Testis (tissue), 2 donors: ENCODE data around the gene MSH5.

Source experiments
- POLR2A ChIP-seq: fragments of 450-650 bp; IDR thresholded peaks from one replicate; pipeline ENCODE4 v1.6.1; 2017; ENCODE audit warnings: antibody characterized with exemption, mild to moderate bottlenecking, moderate library complexity
- TF ChIP-seq, protein P1 (sequence below), 3 experiments: fragments of 450-650 bp in 2 of 3; fragments of 200-600 bp in 1 of 3; sonication (generic) in 1 of 3; IDR thresholded peaks; one replicate each; pipeline ENCODE4 v1.5.1; 2016 to 2019; ENCODE audit warnings: antibody characterized with exemption in 3 of 3, mild to moderate bottlenecking in 2 of 3, moderate library complexity in 1 of 3

DNA sequence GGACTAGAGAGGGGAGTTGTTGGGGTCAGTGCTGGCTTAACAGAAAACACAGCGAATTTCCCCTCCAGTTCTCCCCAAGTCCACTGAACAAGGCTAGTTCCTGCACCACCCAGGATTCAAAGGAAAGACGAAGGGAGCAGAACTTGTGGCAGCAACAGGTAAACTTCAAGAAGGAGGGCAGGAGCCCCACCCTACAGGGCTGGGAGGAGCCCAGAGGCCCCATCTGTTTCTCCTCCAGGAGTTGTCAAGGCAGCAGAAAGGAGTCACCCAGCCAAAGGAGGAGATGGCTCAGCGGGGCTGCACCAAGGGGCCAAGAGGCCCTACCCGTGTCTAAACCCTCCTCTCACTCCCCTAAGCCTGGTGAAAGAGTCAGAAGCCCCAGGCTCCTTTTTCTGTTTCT, 24.4 kb downstream of the MSH5 start:
- no peak for TF ChIP-seq POLR2A
- TF ChIP-seq, protein P1, sequence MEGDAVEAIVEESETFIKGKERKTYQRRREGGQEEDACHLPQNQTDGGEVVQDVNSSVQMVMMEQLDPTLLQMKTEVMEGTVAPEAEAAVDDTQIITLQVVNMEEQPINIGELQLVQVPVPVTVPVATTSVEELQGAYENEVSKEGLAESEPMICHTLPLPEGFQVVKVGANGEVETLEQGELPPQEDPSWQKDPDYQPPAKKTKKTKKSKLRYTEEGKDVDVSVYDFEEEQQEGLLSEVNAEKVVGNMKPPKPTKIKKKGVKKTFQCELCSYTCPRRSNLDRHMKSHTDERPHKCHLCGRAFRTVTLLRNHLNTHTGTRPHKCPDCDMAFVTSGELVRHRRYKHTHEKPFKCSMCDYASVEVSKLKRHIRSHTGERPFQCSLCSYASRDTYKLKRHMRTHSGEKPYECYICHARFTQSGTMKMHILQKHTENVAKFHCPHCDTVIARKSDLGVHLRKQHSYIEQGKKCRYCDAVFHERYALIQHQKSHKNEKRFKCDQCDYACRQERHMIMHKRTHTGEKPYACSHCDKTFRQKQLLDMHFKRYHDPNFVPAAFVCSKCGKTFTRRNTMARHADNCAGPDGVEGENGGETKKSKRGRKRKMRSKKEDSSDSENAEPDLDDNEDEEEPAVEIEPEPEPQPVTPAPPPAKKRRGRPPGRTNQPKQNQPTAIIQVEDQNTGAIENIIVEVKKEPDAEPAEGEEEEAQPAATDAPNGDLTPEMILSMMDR (IDR thresholded peaks at IDR 0.05), result no peak
